ENCODE data around the gene SPATA31D4. TPM values are rescaled to one million over a fixed set of nuclear protein-coding genes. Genes with fewer than 3 reads are reported as not detected.
"Not testable (repeated sequence)": the region's sequence is repeated elsewhere in the genome, so short reads cannot be mapped to it uniquely, and the experiment has no call there.

Gene SPATA31D4
- total RNA-seq, result not detected
- not detected for polyA plus RNA-seq
- long read RNA-seq, donor 1, result 0 reads
- long read RNA-seq, donor 2, result 0 reads
- long read RNA-seq, donor 3, result 0 reads
- long read RNA-seq, donor 4, result 0 reads
- long read RNA-seq, donor 5, result 0 reads

GRCh38 chr9:81928305-81928704 is at the start of gene SPATA31D4:
TSS of gene SPATA31D4 (plus strand) at chr9:81928428. CDS start at chr9:81928514, 86 bp downstream.
- H3K36me3 ChIP-seq (ENCODE audit: control insufficient read depth in 4 of 4, insufficient read depth in 4 of 4, low read length in 4 of 4); ATAC-seq (ENCODE audit: insufficient read depth, low FRiP score); H3K4me1 ChIP-seq (ENCODE audit: control insufficient read depth in 5 of 5, insufficient read depth in 5 of 5, low read length in 5 of 5); H3K4me3 ChIP-seq; H3K27ac ChIP-seq (ENCODE audit: low read depth in 1 of 2, low read length in 1 of 2); DNase-seq; H3K9ac ChIP-seq (ENCODE audit: insufficient read depth in 1 of 2, low read length in 2 of 2); H3K9me3 ChIP-seq (ENCODE audit: control insufficient read depth in 4 of 4, insufficient read depth in 3 of 4, low read length in 3 of 4); H3K27me3 ChIP-seq (ENCODE audit: control insufficient read depth in 3 of 3, insufficient read depth in 3 of 3, low read length in 2 of 3): not testable (repeated sequence)
- WGBS, 2 donors, result no CpG with 5 or more reads among the region's 3 CpGs

GRCh38 chr9:81878530-81878929 is 49.7 kb upstream of the SPATA31D4 start:
- Histone ChIP-seq H3K9me3 (ENCODE audit: control insufficient read depth in 4 of 4, insufficient read depth in 3 of 4, low read length in 3 of 4) (no peaks in the 10 kb centered on the region), H3K36me3 (ENCODE audit: control insufficient read depth in 4 of 4, insufficient read depth in 4 of 4, low read length in 4 of 4) (no peaks in the 10 kb centered on the region), H3K4me1 (ENCODE audit: control insufficient read depth in 5 of 5, insufficient read depth in 5 of 5, low read length in 5 of 5) (peaks cover 0 to 11% (median 3%) of the 10 kb centered on the region in 5 donors), H3K9ac (ENCODE audit: insufficient read depth in 1 of 2, low read length in 2 of 2) (no peak overlapping the region), H3K27me3 (ENCODE audit: control insufficient read depth in 3 of 3, insufficient read depth in 3 of 3, low read length in 2 of 3) (no peaks in the 10 kb centered on the region), H3K27ac (ENCODE audit: low read depth in 1 of 2, low read length in 1 of 2) (no peak overlapping the region), H3K4me3 (no peak overlapping the region)
- DNase-seq (no peak), ATAC-seq (ENCODE audit: insufficient read depth, low FRiP score) (no peak)
- 87 to 88% methylated on average over 2 of the region's 2 CpGs for WGBS, 2 donors
- TF ChIP-seq, protein P1, sequence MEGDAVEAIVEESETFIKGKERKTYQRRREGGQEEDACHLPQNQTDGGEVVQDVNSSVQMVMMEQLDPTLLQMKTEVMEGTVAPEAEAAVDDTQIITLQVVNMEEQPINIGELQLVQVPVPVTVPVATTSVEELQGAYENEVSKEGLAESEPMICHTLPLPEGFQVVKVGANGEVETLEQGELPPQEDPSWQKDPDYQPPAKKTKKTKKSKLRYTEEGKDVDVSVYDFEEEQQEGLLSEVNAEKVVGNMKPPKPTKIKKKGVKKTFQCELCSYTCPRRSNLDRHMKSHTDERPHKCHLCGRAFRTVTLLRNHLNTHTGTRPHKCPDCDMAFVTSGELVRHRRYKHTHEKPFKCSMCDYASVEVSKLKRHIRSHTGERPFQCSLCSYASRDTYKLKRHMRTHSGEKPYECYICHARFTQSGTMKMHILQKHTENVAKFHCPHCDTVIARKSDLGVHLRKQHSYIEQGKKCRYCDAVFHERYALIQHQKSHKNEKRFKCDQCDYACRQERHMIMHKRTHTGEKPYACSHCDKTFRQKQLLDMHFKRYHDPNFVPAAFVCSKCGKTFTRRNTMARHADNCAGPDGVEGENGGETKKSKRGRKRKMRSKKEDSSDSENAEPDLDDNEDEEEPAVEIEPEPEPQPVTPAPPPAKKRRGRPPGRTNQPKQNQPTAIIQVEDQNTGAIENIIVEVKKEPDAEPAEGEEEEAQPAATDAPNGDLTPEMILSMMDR (IDR thresholded peaks at IDR 0.05; ENCODE audit: control extremely low read depth, extremely low read depth), result no peak

DNA sequence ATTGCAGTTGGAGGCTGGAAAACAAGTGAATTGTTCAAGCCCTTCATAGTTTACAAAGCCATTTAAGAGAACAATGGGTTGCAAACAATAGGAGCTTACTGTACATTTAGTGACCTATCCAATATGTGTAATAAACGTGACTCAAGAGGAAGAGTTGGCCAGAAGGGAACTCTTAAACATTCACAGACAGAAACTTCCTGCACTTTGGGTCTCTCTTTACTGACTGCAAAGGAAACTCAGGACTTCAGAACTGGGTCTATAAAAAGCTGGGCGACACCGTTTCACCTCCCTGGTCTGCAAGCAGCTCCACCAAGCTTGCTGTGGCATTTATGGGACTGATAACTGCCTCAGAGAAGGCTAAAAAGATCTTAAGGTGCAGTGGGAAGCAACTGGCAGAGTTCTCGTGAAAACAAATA is 48.7 kb upstream of the SPATA31D4 start:
- H3K27me3 ChIP-seq (ENCODE audit: control insufficient read depth in 3 of 3, insufficient read depth in 3 of 3, low read length in 2 of 3), result no peaks in the 10 kb centered on the region
- TF ChIP-seq, protein P1 (IDR thresholded peaks at IDR 0.05; ENCODE audit: control extremely low read depth, extremely low read depth), result no peak
- H3K36me3 ChIP-seq (ENCODE audit: control insufficient read depth in 4 of 4, insufficient read depth in 4 of 4, low read length in 4 of 4), result no peaks in the 10 kb centered on the region
- DNase-seq, result peak in 2 of 3 donors; percentile 41 to 56
- no peak for ATAC-seq (ENCODE audit: insufficient read depth, low FRiP score)
- 32 to 38% methylated on average over 4 of the region's 4 CpGs for WGBS, 2 donors
- H3K9ac ChIP-seq (ENCODE audit: insufficient read depth in 1 of 2, low read length in 2 of 2), result no peak overlapping the region
- H3K9me3 ChIP-seq (ENCODE audit: control insufficient read depth in 4 of 4, insufficient read depth in 3 of 4, low read length in 3 of 4), result no peaks in the 10 kb centered on the region
- H3K4me1 ChIP-seq (ENCODE audit: control insufficient read depth in 5 of 5, insufficient read depth in 5 of 5, low read length in 5 of 5), result peaks cover 0 to 11% (median 2%) of the 10 kb centered on the region in 5 donors
- no peak overlapping the region for H3K4me3 ChIP-seq
- no peak overlapping the region for H3K27ac ChIP-seq (ENCODE audit: low read depth in 1 of 2, low read length in 1 of 2)

DNA sequence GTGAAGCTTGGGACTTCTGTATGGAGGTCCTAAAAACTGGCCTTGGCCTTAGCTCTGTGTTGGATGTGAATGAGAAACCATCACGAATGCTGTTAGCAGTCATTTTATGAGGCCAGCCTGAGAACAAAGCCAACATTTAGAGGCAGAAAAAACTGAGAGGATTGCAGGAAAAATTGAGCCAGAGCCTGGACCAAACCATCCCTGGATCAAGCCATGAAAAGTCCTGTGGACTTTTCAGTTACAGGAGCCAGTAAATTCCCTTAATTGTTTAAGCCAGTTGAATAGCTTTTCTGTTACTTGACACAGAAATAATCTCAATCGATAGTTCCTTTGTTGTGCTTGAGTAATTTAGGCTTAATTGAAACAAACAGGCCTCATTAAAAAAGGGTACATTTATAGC is 42.6 kb upstream of the SPATA31D4 start:
- DNase-seq (no peak), ATAC-seq (ENCODE audit: insufficient read depth, low FRiP score) (no peak)
- TF ChIP-seq, protein P1 (IDR thresholded peaks at IDR 0.05; ENCODE audit: control extremely low read depth, extremely low read depth), result no peak
- H3K36me3 ChIP-seq (ENCODE audit: control insufficient read depth in 4 of 4, insufficient read depth in 4 of 4, low read length in 4 of 4), result no peaks in the 10 kb centered on the region
- H3K9me3 ChIP-seq (ENCODE audit: control insufficient read depth in 4 of 4, insufficient read depth in 3 of 4, low read length in 3 of 4), result no peaks in the 10 kb centered on the region
- H3K4me3 ChIP-seq, result no peak overlapping the region
- 80 to 84% methylated on average over 2 of the region's 2 CpGs for WGBS, 2 donors
- H3K4me1 ChIP-seq (ENCODE audit: control insufficient read depth in 5 of 5, insufficient read depth in 5 of 5, low read length in 5 of 5), result no peaks in the 10 kb centered on the region
- no peaks in the 10 kb centered on the region for H3K27me3 ChIP-seq (ENCODE audit: control insufficient read depth in 3 of 3, insufficient read depth in 3 of 3, low read length in 2 of 3)
- H3K27ac ChIP-seq (ENCODE audit: low read depth in 1 of 2, low read length in 1 of 2), result no peak overlapping the region
- H3K9ac ChIP-seq (ENCODE audit: insufficient read depth in 1 of 2, low read length in 2 of 2), result no peak overlapping the region

Measured in lung (tissue), 16 donors.